Fibroblast of the aortic adventitia (primary cell): ENCODE results near the gene USP47. TPM values are rescaled to one million over a fixed set of nuclear protein-coding genes. Genes with fewer than 3 reads are reported as not detected.
A peak's percentile ranks its signal among the peaks of the same experiment; 100 is the strongest.

Source experiments
- DNase-seq: peaks from one replicate; pipeline ENCODE4 v3.0.0-alpha.2; 2010; ENCODE audit warnings: low read depth
- H3K4me3 ChIP-seq: 2 replicates; pipeline ENCODE4 v1.5.1; 2011; ENCODE audit warnings: low read depth, mild to moderate bottlenecking, control low read depth, low read length, moderate library complexity
- total RNA-seq: library from RNA; depleted of rRNA; stranded (reverse); fragments of >200 nt; gene quantifications from 2 replicates; pipeline ENCODE4 v1.2.3, GENCODE V29; 2012; ENCODE audit warnings: low replicate concordance
- TF ChIP-seq, protein P1 (sequence below): IDR thresholded peaks from 2 replicates; pipeline ENCODE4 v1.5.1; 2011; ENCODE audit warnings: mild to moderate bottlenecking, low read length, control low read depth, inconsistent platforms; ENCODE audit not compliant: insufficient read depth

USP47 gene
- total RNA-seq, 1 donor: 59.8 TPM

DNA sequence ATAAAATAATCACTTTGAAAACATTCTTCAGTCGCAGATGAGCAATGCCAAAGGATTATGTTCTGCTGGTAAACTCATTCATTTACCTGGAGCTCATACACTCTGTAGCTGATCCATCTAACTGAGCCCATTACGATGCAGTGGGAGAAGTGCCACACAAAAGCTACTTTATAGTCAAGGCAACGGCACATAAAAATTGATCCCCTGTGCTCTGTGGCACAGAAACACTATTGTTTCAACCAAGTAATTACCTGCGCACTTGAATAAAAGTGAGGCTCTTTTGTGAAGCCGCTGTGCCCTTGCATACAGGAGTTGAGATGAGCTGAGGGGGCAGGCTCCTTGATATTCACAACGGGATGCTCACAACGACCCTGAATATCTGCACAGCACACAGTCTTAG is 159.4 kb downstream of the USP47 start:
- TF ChIP-seq, protein P1, sequence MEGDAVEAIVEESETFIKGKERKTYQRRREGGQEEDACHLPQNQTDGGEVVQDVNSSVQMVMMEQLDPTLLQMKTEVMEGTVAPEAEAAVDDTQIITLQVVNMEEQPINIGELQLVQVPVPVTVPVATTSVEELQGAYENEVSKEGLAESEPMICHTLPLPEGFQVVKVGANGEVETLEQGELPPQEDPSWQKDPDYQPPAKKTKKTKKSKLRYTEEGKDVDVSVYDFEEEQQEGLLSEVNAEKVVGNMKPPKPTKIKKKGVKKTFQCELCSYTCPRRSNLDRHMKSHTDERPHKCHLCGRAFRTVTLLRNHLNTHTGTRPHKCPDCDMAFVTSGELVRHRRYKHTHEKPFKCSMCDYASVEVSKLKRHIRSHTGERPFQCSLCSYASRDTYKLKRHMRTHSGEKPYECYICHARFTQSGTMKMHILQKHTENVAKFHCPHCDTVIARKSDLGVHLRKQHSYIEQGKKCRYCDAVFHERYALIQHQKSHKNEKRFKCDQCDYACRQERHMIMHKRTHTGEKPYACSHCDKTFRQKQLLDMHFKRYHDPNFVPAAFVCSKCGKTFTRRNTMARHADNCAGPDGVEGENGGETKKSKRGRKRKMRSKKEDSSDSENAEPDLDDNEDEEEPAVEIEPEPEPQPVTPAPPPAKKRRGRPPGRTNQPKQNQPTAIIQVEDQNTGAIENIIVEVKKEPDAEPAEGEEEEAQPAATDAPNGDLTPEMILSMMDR: no peak
- no peak for DNase-seq
- no peak overlapping the region for H3K4me3 ChIP-seq

DNA sequence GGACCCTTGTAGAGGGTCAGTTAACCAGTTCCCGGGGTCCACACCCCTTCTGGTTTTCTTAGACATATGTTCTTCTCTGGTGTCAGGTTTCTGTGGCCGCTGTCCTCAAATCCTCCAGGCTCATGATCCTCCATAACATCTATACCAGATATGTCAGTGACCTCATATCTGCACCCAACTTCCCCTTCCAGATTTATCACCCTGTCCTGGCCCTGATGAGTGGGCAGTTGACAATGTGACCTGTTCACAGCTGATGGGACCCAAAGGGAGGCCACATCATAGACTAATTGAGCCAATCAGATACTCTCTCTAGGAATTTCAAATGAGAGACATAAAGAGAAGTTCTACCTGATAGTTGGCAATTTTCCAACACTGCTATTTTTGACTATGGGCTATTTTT is 161.6 kb downstream of the USP47 start:
- no peak overlapping the region for H3K4me3 ChIP-seq
- DNase-seq: no peak
- TF ChIP-seq, protein P1: no peak

DNA sequence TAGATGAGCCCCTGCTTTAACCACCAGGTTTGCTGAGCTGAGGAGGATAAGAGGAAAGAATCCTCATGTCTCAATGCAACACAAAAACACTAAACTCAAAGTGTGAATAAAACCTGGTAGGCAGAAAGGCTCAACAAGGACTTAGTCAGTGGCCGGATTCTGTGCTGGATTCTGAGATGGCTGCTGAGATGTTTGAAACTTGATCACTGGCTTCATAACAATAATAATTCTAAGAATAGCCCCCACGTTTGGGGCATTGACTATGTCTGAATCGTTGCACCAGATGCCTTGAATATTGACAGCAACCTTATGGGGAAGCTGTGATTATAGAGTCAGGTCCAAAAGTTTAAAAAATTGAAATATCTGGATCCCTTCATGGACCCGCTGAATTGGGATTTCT is 162.0 kb downstream of the USP47 start:
- TF ChIP-seq, protein P1: no peak
- DNase-seq: no peak

DNA sequence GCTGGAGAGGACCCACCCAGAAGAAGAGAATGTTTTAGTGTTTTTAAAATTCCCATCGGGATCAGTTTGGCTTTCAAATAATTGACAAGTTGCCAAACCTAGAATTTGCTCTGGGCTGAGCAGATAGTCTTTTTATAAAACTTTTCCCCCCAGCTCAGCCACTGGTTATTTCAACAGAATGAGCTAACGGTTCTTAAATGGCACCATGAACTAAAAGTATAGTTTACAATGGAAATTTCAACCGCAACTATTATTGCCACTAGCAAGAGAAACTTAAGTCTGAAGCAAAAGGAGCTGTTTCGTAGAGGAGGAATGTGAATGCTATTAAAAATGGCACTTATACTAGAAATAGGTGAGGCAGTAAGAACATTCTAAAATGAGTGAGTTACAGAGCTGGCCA is 163.3 kb downstream of the USP47 start:
- H3K4me3 ChIP-seq: no peak overlapping the region
- TF ChIP-seq, protein P1: no peak

More for the DNA sequence above, 162.0 kb downstream of the USP47 start:
- H3K4me3 ChIP-seq: no peak overlapping the region

DNA sequence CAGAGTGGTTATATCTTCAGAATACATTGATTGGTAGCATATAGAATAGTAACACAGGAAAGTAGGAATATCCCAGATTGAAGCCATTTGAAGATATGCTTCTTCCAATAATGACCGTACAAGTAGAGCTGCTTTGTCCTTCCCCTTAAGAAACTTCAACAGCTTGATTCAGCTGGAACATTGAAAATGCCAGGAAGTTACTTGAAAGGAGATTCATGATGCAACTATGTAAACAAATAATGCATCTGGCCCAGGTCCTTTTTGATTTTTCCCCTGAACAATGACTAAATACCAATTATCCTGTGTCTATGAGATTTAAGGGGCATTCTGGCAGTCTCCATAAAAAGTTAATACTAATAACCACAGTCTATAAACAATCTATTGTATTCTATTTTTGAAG is 163.7 kb downstream of the USP47 start:
- H3K4me3 ChIP-seq: no peak overlapping the region
- DNase-seq: peak; percentile 72
- TF ChIP-seq, protein P1: no peak

More for the DNA sequence above, 163.3 kb downstream of the USP47 start:
- DNase-seq: no peak

DNA sequence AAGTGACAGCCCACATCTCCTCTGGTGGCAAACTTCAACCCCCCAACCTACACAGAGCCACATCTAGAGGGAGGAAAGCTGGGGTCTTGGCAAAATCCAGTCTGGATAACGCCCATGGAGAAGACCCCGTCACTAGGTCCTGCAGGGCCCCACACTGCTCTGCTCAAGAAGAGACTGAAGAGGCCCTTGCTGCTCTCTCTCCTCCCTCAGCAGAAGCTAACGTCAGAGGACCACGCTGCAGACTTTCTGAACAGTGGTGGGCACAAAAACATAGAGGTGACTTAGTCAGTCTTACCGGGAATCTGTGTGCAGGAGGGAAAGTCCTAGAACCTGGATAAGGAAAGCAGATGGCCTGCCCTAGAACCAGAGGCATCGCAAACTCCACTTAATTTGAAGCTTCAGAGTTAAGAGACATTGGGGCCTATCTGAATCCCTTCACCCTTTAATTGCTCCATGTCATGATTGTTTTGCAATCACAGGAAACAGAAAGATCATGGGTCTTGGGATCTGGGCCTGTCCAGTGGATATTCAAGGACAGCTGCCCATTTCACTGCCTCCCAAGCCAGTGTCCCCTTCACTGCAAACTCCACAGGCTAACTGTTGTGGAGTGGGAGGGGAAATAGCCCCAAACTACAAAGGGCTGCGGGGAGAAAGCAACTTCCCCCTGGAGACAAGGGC is 164.9 kb downstream of the USP47 start:
- DNase-seq: no peak
- no peak overlapping the region for H3K4me3 ChIP-seq

DNA sequence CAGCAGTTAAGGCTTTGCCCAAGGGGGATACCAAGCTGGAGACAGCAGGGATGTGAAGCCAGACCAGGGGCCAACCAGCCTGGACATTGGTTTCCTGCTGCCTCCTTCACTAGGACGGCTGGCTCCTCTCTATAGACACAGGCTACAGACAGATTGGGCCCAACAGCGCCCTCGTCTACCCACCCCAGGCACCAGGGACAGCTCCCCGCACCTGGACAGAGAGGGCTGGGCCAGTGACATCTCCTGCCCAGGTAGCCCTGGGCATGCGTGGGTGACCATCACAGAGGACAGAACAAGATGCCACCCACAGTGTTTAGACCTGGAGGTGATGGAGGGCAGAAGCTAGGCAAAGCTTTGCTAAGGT is 165.4 kb downstream of the USP47 start:
- TF ChIP-seq, protein P1: no peak
- no peak overlapping the region for H3K4me3 ChIP-seq
- DNase-seq: no peak

More for the DNA sequence above, 164.9 kb downstream of the USP47 start:
- TF ChIP-seq, protein P1: no peak
